Measurements from ENCODE around the gene LHFPL6.

- no peak for TF ChIP-seq MAX (IDR thresholded peaks at IDR 0.05)
- TF ChIP-seq NFIC (IDR thresholded peaks at IDR 0.05): no peak
- TF ChIP-seq TAF1 (IDR thresholded peaks at IDR 0.05; ENCODE audit: low read depth): no peak
- TF ChIP-seq EP300 (IDR thresholded peaks at IDR 0.05; ENCODE audit: borderline replicate concordance): no peak
- TF ChIP-seq TEAD4 (IDR thresholded peaks at IDR 0.05): no peak
- no peak for TF ChIP-seq RAD21 (IDR thresholded peaks at IDR 0.05; ENCODE audit: low read depth)
- TF ChIP-seq FOXM1 (IDR thresholded peaks at IDR 0.05; ENCODE audit: borderline replicate concordance, low read depth): no peak
- TF ChIP-seq CEBPB (IDR thresholded peaks at IDR 0.05): no peak
- no peak for TF ChIP-seq REST (IDR thresholded peaks at IDR 0.05; ENCODE audit: low read depth)
- no peak for TF ChIP-seq YY1 (IDR thresholded peaks at IDR 0.05; ENCODE audit: low read depth)
- no peak for TF ChIP-seq EGR1 (IDR thresholded peaks at IDR 0.05)
- TF ChIP-seq CREB1 (IDR thresholded peaks at IDR 0.05; ENCODE audit: low read depth): no peak
- TF ChIP-seq USF1 (IDR thresholded peaks at IDR 0.05): no peak
Observed at GRCh38 chr13:39373145-39373544, 229.8 kb downstream of the LHFPL6 start.
